HG03378 (cell line): ENCODE measurements around the gene DNMT1.

Experiments
- ATAC-seq: cut with Tn5 transposase; IDR thresholded peaks from one replicate; pipeline ENCODE4 v1.9.1; 2021; ENCODE audit warnings: mild to moderate bottlenecking, moderate library complexity; ENCODE audit not compliant: unreplicated experiment

DNMT1 gene

DNA sequence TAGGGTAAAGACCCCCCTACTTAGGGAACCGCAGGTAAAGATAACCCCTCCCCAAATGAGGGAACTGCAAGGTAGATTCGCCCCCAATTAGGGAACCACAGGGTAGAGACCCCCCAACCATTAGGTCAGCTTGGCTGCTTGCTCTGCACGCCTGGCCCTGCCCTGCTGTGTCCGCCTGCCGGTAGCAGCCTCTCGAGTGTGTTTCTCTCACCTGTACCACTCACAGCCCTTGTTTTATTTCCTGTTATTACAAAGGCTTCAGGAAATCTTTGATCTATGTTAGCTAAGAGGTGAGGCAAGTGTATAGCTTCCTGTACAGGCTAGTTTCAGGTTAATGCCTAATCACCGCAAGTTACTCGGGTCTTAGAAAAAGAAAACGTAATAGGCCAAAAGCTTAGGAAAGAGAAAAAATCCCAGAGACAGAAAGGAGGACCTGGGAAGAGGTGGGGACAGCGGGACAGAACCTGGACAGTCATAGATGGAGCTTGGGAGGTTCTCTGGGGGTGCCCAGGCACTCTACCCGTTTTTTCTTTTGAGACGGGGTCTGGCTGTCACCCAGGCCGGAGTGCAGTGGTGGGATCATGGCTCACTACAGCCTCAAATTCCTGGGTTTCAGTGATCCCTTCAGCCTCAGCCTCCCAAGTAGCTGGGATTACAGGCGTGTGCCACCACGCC is 51.9 kb downstream of the DNMT1 start:
- ATAC-seq, result no peak

- no peak for ATAC-seq
Measured at GRCh38 chr19:10141973-10142372, 52.8 kb downstream of the DNMT1 start.

- no peak for ATAC-seq
Measured at GRCh38 chr19:10141479-10141878, 53.3 kb downstream of the DNMT1 start.

GRCh38 chr19:10139952-10140351 is 54.8 kb downstream of the DNMT1 start:
- ATAC-seq, result no peak

DNA sequence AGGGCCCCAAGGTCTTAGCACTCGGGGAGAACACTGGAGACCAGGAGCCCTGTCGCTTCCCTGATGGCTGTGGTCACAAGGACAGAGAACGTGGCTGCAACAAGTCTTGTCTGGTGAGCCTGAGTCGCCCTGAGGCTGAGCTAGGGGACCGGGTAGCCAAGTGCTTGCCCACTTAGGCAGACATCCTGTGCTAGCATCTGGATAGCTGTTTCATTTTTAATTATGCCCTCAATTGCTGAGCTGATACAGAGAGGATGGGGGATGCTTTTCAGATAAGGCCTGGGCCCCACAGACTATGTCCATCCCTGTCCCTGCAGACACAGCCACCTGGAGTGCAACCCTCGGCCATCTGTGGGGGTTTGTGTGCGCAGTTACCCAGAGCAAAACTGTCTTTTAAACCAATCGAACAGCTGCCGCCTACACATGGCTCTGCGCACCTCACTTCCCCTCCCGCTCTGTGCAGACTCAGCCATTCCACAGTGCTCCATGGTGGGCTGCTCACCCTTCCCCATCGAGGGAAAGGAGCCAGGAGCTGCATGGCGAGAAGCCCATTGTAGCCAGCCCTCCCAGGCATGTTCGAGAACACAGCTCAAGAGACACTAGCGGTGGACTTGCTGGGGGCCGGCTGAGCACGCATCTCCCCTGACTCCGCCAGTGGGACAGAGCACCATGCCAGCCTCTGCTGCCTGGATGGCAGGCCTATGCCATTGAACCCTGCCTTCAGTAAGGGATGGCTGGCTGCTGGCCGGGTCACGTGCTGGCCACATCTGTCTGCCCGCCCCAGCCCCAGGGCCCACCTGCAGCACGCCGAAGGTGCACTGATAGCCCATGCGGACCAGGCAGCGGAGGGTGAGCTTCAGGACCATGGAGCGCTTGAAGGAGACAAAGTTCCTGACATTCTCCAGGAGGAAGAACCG is 55.6 kb downstream of the DNMT1 start:
- ATAC-seq, result no peak

GRCh38 chr19:10137751-10138682 is 56.7 kb downstream of the DNMT1 start:
- no peak for ATAC-seq

GRCh38 chr19:10136936-10137335 is 57.8 kb downstream of the DNMT1 start:
- no peak for ATAC-seq

GRCh38 chr19:10135551-10136334 is 59.0 kb downstream of the DNMT1 start:
- ATAC-seq, result no peak

- ATAC-seq, result no peak
Measured at GRCh38 chr19:10134040-10134439, 60.7 kb downstream of the DNMT1 start.

DNA sequence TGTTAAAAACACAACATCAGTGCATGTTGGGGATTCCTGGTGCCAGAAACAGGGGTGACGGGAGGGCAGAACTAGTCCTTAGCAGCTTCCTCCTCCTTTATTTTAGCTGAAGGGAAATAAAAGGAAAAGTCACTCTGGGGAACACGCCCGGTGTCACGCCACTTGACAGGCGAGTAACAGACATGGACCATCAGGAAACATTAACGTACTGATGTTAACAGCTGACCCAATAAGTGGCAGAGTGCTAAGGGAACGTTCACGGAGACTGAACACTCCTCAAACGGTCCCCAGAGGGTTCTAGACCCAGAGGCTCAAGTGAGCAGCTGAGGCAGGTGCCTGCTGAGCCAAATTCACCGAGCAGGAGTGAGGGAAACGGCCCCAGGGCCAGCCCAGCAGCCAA is 61.2 kb downstream of the DNMT1 start:
- no peak for ATAC-seq

DNA sequence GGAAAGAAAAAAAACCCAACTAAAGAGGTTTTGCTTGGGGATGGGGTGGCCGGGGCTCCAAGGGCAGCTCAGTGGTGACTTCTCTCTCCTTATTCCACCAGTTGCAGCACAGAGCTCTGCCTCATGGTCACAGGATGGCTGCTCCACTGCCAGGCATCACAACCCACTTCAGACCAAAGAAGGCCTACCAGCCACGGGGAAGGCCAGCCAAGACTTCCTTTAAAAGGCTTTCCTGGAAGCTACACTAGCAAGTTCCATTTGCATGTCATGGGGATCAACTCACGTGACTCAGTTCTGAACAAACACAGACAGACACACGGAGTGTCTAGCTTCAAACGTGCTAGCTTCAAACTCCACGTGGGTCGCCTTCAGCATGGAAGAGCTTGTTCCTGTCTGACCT is 61.8 kb downstream of the DNMT1 start:
- no peak for ATAC-seq

DNA sequence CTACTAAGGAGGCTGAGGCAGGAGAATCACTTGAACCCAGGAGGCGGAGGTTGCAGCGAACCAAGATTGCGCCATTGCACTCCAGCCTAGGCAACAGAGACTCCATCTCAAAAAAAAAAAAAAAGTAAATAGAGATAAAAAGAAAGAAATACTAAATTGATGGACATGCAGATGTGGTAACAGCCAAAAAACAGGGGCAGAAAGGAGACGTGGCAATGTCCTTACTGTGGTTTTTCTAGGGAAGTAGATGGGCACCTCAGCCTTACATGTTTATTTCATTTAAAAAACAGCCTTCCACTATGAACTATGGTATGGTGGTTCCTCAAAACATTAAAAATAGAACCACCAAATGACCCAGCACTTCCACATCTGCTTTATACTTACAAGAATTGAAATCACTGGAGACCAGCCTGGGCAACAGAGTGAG is 68.5 kb downstream of the DNMT1 start:
- ATAC-seq, result no peak

DNA sequence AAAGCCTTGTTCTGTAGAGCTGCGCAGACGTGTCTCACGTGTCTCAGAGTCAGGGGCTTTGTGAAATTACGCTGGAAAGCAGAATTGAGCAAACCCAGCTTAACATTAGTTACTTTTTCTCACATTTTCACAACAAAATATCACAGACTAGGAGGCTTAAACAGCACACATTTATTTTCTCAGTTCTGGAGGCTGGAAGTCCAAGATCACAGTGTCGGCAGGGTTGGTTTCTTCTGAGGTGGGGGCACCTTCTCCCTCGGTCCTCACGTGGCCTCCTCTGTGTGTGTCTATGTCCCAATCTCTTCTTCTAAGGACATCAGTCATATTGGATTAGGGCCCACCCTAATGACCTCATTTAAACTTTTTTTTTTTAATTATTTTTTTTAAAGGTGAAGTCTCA is 70.3 kb downstream of the DNMT1 start:
- ATAC-seq, result no peak

DNA sequence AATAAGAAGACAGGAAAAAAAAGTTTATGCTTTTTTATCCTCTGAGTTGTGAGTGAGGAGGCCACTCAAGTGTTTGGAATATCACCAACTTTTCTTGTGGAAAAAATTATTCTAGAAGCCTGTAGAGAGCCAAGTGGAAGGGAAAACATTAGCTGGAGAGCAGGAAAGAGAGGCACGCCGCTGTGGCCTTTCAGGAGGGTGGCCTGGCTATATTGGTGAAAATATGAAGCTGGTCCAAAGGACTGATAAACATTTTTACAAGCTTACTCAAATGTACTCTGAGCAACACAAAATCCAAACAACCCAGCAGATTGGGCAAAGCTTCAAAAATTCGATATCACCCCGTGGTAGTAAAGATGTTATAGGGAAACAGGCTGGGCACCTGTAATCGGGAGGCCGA is 72.7 kb downstream of the DNMT1 start:
- no peak for ATAC-seq

- no peak for ATAC-seq
Measured at GRCh38 chr19:10120538-10121189, 74.1 kb downstream of the DNMT1 start.

DNA sequence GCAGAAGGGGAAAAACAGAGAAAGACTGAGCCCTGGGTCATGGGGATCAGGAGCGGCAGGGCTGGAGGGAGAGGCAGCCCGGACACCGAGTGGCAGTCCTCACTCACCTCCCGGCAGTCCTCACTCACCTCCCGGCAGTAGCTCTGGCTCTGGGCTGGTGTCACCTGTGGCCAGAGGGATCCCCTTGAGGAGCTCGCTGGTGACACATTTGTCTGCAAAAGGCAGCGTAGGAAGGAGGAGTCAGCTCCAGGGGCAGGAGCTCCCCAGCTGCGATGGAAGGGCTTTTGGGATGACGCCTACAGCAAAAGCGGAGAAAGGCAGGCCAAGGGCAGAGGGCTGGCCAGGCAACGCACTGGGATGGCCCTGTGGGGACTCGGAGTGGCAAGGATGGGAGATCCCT is 75.8 kb downstream of the DNMT1 start:
- no peak for ATAC-seq

- no peak for ATAC-seq
Measured at GRCh38 chr19:10116866-10117616, 77.7 kb downstream of the DNMT1 start.

- no peak for ATAC-seq
Measured at GRCh38 chr19:10116085-10116865, 78.5 kb downstream of the DNMT1 start.
